ENCODE results near the gene DCUN1D4.

Gene DCUN1D4

GRCh38 chr4:51894059-51894645 lies 51.2 kb downstream of the DCUN1D4 start:
- no peak overlapping the region for H3K9ac ChIP-seq (ENCODE audit: low read length)
- no peak overlapping the region for H3K27ac ChIP-seq (ENCODE audit: low read depth, low read length)
- H2AFZ ChIP-seq (ENCODE audit: low read depth, low read length, severe bottlenecking), result no peak overlapping the region
- 0 out of 2 replicates have a peak, but pooled peaks cover 4% of the 10 kb centered on the region for H3F3A ChIP-seq (ENCODE audit: insufficient read depth)
- H3K4me3 ChIP-seq (ENCODE audit: insufficient read depth, low read length, poor library complexity, severe bottlenecking), result no peak overlapping the region
- H3K79me2 ChIP-seq (ENCODE audit: insufficient read depth, low read length), result no peaks in the 10 kb centered on the region
- TF ChIP-seq CTCF (IDR thresholded peaks at IDR 0.05; ENCODE audit: insufficient read depth, low read length, poor library complexity, severe bottlenecking) (no peak), EZH2phosphoT487 (conservative IDR thresholded peaks at IDR 0.05; ENCODE audit: low read length) (no peak)
- no peaks in the 10 kb centered on the region for H3K27me3 ChIP-seq (ENCODE audit: low read length)
- H3K9me2 ChIP-seq (replicated peaks; ENCODE audit: insufficient read depth, low read length), result no peaks in the 10 kb centered on the region
- no peaks in the 10 kb centered on the region for H3K9me3 ChIP-seq (ENCODE audit: insufficient read depth, low read length)
- no peak overlapping the region for H3K4me2 ChIP-seq (ENCODE audit: low read depth, low read length, poor library complexity, severe bottlenecking)
- H4K20me1 ChIP-seq (ENCODE audit: low read depth, low read length), result no peaks in the 10 kb centered on the region
- H3K36me3 ChIP-seq (ENCODE audit: low read length), result peaks cover 10% of the 10 kb centered on the region; the same call in 1 of the 2 replicates

- Histone ChIP-seq H3K9ac (ENCODE audit: low read length) (no peak overlapping the region), H3K27ac (ENCODE audit: low read depth, low read length) (no peak overlapping the region), H3K4me2 (ENCODE audit: low read depth, low read length, poor library complexity, severe bottlenecking) (no peak overlapping the region), H4K20me1 (ENCODE audit: low read depth, low read length) (no peaks in the 10 kb centered on the region), H3K27me3 (ENCODE audit: low read length) (no peaks in the 10 kb centered on the region), H3K36me3 (ENCODE audit: low read length) (peaks cover 16% of the 10 kb centered on the region; the same call in 1 of the 2 replicates), H3K79me2 (ENCODE audit: insufficient read depth, low read length) (no peaks in the 10 kb centered on the region), H2AFZ (ENCODE audit: low read depth, low read length, severe bottlenecking) (no peak overlapping the region), H3K9me2 (replicated peaks; ENCODE audit: insufficient read depth, low read length) (no peaks in the 10 kb centered on the region), H3K9me3 (ENCODE audit: insufficient read depth, low read length) (no peaks in the 10 kb centered on the region), H3K4me3 (ENCODE audit: insufficient read depth, low read length, poor library complexity, severe bottlenecking) (no peak overlapping the region), H3F3A (ENCODE audit: insufficient read depth) (0 out of 2 replicates have a peak, but pooled peaks cover 4% of the 10 kb centered on the region)
- no peak for TF ChIP-seq CTCF (IDR thresholded peaks at IDR 0.05; ENCODE audit: insufficient read depth, low read length, poor library complexity, severe bottlenecking)
- TF ChIP-seq EZH2phosphoT487 (conservative IDR thresholded peaks at IDR 0.05; ENCODE audit: low read length), result no peak
Observed at GRCh38 chr4:51895158-51895557, 52.2 kb downstream of the DCUN1D4 start.

- Histone ChIP-seq H3F3A (ENCODE audit: insufficient read depth) (0 out of 2 replicates have a peak, but pooled peaks cover 4% of the 10 kb centered on the region), H4K20me1 (ENCODE audit: low read depth, low read length) (no peaks in the 10 kb centered on the region), H3K27ac (ENCODE audit: low read depth, low read length) (peak overlapping the region; percentile 49), H3K9me2 (replicated peaks; ENCODE audit: insufficient read depth, low read length) (no peaks in the 10 kb centered on the region), H3K9ac (ENCODE audit: low read length) (no peak overlapping the region), H3K4me2 (ENCODE audit: low read depth, low read length, poor library complexity, severe bottlenecking) (no peak overlapping the region), H3K4me3 (ENCODE audit: insufficient read depth, low read length, poor library complexity, severe bottlenecking) (no peak overlapping the region), H2AFZ (ENCODE audit: low read depth, low read length, severe bottlenecking) (no peak overlapping the region), H3K9me3 (ENCODE audit: insufficient read depth, low read length) (no peaks in the 10 kb centered on the region), H3K27me3 (ENCODE audit: low read length) (no peaks in the 10 kb centered on the region), H3K79me2 (ENCODE audit: insufficient read depth, low read length) (no peaks in the 10 kb centered on the region), H3K36me3 (ENCODE audit: low read length) (peaks cover 17% of the 10 kb centered on the region; the same call in 1 of the 2 replicates)
- TF ChIP-seq CTCF (IDR thresholded peaks at IDR 0.05; ENCODE audit: insufficient read depth, low read length, poor library complexity, severe bottlenecking) (peak; percentile 59), EZH2phosphoT487 (conservative IDR thresholded peaks at IDR 0.05; ENCODE audit: low read length) (no peak)
Observed at GRCh38 chr4:51895816-51896408, 53.0 kb downstream of the DCUN1D4 start.

Measured in SU-DHL-6 (cell line).